ENCODE measurements around the gene EPB41L4A.

- TF ChIP-seq CTCF (IDR thresholded peaks at IDR 0.05) = no peak
- no peak for TF ChIP-seq POLR2A (IDR thresholded peaks at IDR 0.05)
These were observed 275.4 kb downstream of the EPB41L4A start for GRCh38 chr5:112143690-112144089.
